ENCODE results near the gene GTF3C4.
"Not testable (repeated sequence)": the region's sequence is repeated elsewhere in the genome, so short reads cannot be mapped to it uniquely, and the experiment has no call there.

The GTF3C4 gene

DNA sequence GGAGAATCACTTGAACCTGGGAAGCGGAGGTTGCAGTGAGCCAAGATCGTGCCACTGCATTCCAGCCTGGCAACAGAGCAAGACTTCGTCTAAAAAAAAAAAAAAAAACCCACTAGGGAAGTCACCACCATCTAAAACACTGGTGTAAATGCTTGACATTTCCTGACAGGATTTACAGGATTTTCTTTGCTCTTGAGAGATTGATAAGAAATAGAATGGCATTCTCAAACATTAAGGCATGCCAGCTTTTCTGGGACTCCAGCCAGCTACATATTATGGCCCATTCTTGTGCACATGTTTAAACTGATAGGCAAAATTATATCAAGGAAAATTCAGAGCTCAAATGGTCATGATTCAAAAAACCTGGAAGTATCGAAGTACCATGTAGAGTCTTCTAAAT lies 28.7 kb downstream of the GTF3C4 start:
- Histone ChIP-seq H3K36me3 (ENCODE audit: insufficient read depth, low read length) (no peaks in the 10 kb centered on the region), H3K9ac (ENCODE audit: low read depth, low read length) (no peak overlapping the region), H3K4me1 (ENCODE audit: insufficient read depth, low read length) (no peaks in the 10 kb centered on the region), H3K9me3 (ENCODE audit: control insufficient read depth, insufficient read depth, low read length) (peaks cover 9% of the 10 kb centered on the region; the same call in 1 of the 2 replicates)

DNA sequence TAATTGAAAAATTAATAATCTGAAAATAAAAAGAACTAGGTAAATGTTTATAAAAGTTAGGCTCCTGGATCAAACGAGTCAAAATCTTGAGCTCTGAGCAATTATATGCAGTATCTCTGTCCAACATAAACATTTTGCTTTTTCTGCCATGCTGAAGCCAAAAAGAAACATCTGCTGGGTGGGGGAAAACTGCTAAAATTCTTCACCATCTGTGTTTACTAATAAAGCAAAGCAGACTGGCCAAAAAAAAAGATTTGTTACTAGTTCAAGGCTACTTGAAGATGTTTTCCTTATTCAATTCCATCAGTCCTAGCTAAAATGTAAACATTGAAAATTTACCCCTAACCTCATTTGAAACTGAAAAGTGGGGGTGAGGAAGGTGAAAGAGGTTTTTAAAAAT lies 29.7 kb downstream of the GTF3C4 start:
- peaks cover 9% of the 10 kb centered on the region; the same call in 1 of the 2 replicates for H3K9me3 ChIP-seq (ENCODE audit: control insufficient read depth, insufficient read depth, low read length)
- H3K9ac ChIP-seq (ENCODE audit: low read depth, low read length) = no peak overlapping the region
- H3K36me3 ChIP-seq (ENCODE audit: insufficient read depth, low read length) = no peaks in the 10 kb centered on the region
- H3K4me1 ChIP-seq (ENCODE audit: insufficient read depth, low read length) = no peaks in the 10 kb centered on the region

DNA sequence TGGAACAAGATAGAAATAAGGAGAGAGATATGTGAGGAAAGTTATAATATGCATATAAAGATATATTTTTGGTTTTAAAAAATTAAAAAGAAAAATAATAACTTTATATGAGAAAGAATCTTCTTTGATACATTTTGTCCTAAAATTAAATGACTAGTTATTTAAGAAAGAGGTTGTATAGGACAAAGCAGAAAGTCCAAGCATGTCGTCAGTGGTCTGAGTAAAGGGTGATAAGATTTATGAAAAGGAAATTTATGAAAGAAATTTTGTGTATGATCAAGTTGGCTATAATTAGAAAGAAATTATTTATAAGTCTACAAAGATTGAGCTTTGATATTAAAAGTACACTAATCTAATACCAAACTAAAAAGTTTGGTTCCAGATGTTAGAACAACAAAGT lies 32.0 kb downstream of the GTF3C4 start:
- peaks cover 2% of the 10 kb centered on the region; the same call in 1 of the 2 replicates for H3K9me3 ChIP-seq (ENCODE audit: control insufficient read depth, insufficient read depth, low read length)

DNA sequence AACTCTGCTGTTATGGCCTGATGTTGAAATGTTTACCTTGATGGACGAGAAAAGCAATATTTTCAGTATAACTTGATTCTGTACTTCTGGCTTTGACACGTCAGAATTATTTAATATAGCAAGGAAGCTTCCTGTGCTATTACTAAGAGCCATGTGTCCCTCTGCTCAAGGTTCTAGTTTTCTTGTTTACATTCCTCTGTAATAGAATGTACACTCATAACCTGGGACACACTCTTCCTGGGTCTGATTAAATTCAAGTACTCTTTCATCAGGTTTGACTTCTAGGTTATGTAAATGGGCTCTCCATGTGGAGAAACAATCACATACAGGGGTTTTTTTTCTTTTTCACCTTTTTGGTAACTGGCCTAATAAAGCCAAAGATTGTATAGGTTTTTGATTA lies 33.1 kb downstream of the GTF3C4 start:
- peaks cover under 1% of the 10 kb centered on the region; the same call in 1 of the 2 replicates for H3K9me3 ChIP-seq (ENCODE audit: control insufficient read depth, insufficient read depth, low read length)
- no peaks in the 10 kb centered on the region for H3K36me3 ChIP-seq (ENCODE audit: insufficient read depth, low read length)
- no peaks in the 10 kb centered on the region for H3K4me1 ChIP-seq (ENCODE audit: insufficient read depth, low read length)
- H3K9ac ChIP-seq (ENCODE audit: low read depth, low read length) = no peak overlapping the region

More for the DNA sequence above, 32.0 kb downstream of the GTF3C4 start:
- Histone ChIP-seq H3K9ac (ENCODE audit: low read depth, low read length) (no peak overlapping the region), H3K36me3 (ENCODE audit: insufficient read depth, low read length) (no peaks in the 10 kb centered on the region), H3K4me1 (ENCODE audit: insufficient read depth, low read length) (no peaks in the 10 kb centered on the region)

DNA sequence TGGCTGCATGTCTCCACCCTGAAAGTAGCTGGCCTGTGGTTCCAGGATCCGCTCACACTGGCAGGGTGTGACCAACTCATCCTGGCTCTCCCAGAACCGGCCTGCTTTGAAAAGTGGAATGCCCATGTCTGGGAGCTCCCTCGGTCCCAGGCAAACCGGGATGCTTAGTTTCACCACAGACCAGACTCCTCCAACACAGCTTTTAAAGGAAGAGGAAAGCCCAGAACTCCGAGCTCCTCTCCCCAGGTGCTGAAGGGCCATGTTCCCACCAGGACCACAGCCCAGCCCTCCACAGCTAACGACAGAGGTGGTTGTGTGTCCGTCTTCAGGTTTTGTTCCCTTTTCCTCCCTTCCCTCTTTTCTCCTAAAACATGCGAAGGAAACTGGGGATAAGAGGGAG lies 38.0 kb downstream of the GTF3C4 start:
- Histone ChIP-seq H3K9ac (ENCODE audit: low read depth, low read length) (no peak overlapping the region), H3K36me3 (ENCODE audit: insufficient read depth, low read length) (no peaks in the 10 kb centered on the region), H3K9me3 (ENCODE audit: control insufficient read depth, insufficient read depth, low read length) (no peaks in the 10 kb centered on the region), H3K4me1 (ENCODE audit: insufficient read depth, low read length) (no peaks in the 10 kb centered on the region)

DNA sequence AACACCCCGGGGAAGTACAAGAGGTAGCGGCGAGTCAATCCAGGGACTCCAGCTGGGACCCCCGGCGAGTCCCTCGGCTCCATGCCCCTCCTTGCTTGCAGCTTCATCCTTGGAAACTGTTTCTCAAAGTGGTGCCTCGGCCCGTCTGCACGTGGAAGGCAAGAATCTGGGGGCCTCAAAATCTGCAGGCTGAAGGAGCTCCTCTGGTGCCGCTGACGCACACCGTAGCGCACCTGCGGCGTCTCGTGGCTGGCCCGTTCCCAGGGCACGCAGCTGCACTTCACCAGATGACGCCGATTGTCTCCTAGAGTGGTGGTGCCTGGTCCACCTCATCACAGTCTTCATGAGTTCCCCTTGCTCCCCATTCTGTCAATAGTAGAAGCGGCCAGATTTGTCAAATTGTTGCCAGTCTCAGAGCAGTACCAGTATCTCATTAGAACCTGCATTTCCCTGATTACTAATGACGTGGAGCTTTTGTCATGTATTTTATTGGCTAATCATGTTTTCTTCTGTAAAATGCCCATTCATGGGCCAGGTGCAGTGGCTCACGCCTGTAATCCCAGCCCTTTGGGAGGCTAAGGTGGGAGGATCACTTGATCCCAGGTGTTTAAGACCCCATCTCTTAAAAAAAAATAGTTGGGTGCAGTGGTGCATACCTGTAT lies 38.6 kb downstream of the GTF3C4 start:
- Histone ChIP-seq H3K36me3 (ENCODE audit: insufficient read depth, low read length) (no peaks in the 10 kb centered on the region), H3K4me1 (ENCODE audit: insufficient read depth, low read length) (no peaks in the 10 kb centered on the region), H3K9ac (ENCODE audit: low read depth, low read length) (no peak overlapping the region), H3K9me3 (ENCODE audit: control insufficient read depth, insufficient read depth, low read length) (no peaks in the 10 kb centered on the region)

DNA sequence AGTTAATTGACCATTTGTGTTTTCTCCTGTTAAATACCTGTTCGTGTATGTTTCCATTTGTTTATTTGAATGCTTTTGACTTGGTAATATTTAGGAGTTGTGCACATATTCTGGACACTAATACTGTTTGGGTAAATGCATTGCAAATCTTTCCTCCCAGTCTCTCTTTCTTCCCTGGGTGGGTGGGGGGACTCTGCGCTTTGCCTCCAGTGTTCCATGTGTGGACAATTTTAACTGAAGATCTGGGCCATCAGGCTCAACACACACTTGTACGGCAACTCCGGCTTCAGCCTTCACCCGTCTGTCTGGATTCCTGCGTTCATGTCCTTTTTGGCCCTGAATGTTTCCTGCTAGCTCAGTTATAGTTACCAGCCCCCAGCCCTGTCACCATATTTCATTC lies 40.1 kb downstream of the GTF3C4 start:
- Histone ChIP-seq H3K9ac (ENCODE audit: low read depth, low read length) (no peak overlapping the region), H3K36me3 (ENCODE audit: insufficient read depth, low read length) (no peaks in the 10 kb centered on the region), H3K9me3 (ENCODE audit: control insufficient read depth, insufficient read depth, low read length) (no peaks in the 10 kb centered on the region), H3K4me1 (ENCODE audit: insufficient read depth, low read length) (no peaks in the 10 kb centered on the region)

DNA sequence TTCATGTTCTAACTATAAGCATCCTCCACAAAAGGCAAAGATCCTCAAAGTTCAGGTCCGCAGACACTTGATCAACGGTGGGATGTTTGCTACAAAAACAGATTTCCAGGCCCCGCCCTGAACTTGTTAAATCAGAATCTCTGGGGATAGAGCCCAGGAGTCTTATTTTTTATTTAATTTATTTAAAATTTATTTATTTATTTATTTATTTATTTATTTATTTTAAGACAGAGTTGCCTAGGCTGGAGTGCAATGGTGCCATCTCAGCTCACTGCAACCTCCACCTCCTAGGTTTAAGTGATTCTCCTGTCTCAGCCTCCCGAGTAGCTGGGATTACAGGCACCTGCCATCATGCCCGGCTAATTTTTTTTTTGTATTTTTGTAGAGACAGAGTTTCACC lies 40.9 kb downstream of the GTF3C4 start:
- not testable (repeated sequence) for H3K36me3 ChIP-seq (ENCODE audit: insufficient read depth, low read length); H3K4me1 ChIP-seq (ENCODE audit: insufficient read depth, low read length); H3K9me3 ChIP-seq (ENCODE audit: control insufficient read depth, insufficient read depth, low read length); H3K9ac ChIP-seq (ENCODE audit: low read depth, low read length)

DNA sequence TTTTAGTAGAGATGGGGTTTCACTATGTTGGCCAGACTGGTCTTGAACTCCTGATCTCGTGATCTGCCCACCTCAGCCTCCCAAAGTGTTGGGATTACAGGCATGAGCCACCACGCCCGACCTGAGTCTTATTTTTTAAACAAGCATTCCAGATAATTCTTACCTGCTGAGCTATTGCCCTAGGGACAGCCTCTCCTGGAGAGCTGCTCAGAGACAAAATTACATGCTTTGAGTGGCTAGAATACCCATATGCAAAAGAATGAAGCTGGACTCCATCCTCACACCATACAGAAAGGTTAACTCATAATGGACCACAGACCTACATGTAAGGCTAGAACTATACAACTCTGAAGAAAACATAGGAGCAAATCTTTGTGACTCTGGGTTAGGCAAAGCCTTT lies 41.6 kb downstream of the GTF3C4 start:
- Histone ChIP-seq H3K9me3 (ENCODE audit: control insufficient read depth, insufficient read depth, low read length) (no peaks in the 10 kb centered on the region), H3K36me3 (ENCODE audit: insufficient read depth, low read length) (no peaks in the 10 kb centered on the region), H3K4me1 (ENCODE audit: insufficient read depth, low read length) (no peaks in the 10 kb centered on the region), H3K9ac (ENCODE audit: low read depth, low read length) (no peak overlapping the region)

DNA sequence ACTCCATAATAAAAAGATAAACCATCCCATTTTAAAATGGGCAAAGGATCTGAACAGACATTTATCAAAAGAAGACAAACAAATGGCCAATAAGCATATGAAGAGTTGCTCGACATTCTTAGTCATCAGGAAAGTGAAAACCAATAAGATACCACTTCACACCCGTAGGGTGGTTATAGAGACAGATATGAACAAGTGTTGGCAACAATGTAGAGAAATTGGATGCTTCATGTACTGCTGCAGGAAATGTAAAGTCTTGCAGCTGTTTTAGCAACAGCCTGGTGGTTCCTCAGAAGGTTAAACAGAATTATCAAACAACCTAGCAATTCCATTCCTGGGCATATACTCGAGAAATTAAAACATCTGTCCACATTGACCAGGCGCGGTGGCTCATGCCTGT lies 42.5 kb downstream of the GTF3C4 start:
- no peaks in the 10 kb centered on the region for H3K4me1 ChIP-seq (ENCODE audit: insufficient read depth, low read length)
- H3K9me3 ChIP-seq (ENCODE audit: control insufficient read depth, insufficient read depth, low read length) = no peaks in the 10 kb centered on the region
- H3K36me3 ChIP-seq (ENCODE audit: insufficient read depth, low read length) = no peaks in the 10 kb centered on the region
- H3K9ac ChIP-seq (ENCODE audit: low read depth, low read length) = no peak overlapping the region

DNA sequence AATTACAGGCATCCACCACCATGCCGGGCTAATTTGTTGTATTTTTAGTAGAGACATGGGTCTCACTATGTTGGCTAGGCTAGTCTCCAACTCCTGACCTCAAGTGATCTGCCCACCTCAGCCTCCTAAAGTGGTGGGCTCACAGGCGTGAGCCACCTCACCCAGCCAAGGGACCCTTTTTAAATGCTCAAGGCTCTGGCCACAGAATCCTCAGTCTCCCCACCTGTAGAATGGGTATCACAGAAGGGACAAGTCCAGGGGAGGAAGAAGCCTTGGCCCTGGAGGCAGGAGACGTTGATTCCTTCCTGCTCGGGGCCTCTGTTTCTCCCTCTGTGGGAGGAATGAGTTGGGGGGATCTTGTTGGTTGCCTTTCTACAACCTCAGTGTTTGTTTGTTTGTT lies 45.7 kb downstream of the GTF3C4 start:
- H3K4me1 ChIP-seq (ENCODE audit: insufficient read depth, low read length) = no peaks in the 10 kb centered on the region
- no peaks in the 10 kb centered on the region for H3K36me3 ChIP-seq (ENCODE audit: insufficient read depth, low read length)
- H3K9ac ChIP-seq (ENCODE audit: low read depth, low read length) = no peak overlapping the region
- no peaks in the 10 kb centered on the region for H3K9me3 ChIP-seq (ENCODE audit: control insufficient read depth, insufficient read depth, low read length)

DNA sequence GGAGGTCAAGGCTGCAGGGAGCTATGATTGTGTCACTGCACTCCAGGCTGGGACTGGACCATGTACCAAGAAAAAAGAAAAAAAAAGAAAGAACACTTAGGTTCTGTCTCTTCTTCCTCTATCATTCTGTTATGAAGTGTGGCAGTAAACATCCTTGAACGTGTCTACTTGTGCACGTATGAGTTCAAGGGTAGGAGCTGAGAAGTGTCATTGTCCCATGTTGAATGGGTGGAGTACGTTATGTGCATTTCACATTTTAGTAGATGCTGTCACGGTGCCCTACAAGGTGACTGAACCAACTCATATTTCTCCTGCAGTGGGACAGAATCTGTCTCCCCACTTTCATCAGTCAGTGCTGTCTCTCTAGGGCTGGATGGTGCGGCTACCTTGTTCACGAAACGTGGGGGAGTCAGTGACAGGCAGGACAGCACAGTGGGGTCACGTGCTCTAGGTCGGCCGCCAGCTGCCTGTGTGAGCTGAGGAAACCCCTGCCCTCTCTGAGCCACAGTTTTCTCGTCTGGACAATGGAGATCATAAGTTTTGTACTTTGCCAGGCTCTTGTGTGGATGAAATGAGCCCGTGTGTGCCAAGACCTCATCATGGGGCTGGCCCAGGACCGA lies 47.2 kb downstream of the GTF3C4 start:
- Histone ChIP-seq H3K36me3 (ENCODE audit: insufficient read depth, low read length) (no peaks in the 10 kb centered on the region), H3K9ac (ENCODE audit: low read depth, low read length) (no peak overlapping the region), H3K9me3 (ENCODE audit: control insufficient read depth, insufficient read depth, low read length) (no peaks in the 10 kb centered on the region), H3K4me1 (ENCODE audit: insufficient read depth, low read length) (no peaks in the 10 kb centered on the region)

DNA sequence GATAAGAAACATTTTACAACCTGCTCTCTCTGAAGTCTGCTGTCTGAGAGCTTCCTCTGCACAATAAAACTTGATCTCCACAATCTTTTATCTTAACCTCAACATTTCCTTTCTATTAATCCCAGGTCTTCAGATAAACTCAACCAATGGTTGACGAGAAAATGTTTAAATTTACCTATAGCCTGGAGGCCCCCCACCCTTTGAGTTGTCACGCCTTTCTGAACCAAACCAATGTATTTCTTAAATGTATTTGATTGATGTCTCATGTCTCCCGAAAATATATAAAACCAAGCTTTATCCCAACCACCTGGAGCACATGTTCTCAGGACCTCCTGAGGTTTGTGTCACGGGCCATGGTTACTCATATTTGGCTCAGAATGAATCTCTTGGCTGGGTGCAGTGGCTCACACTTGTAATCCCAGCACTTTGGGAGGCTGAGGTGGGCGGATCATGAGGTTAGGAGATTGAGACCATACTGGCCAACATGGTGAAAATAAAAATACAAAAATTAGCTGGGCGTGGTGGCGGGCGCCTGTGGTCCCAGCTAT lies 48.2 kb downstream of the GTF3C4 start:
- H3K9ac ChIP-seq (ENCODE audit: low read depth, low read length); H3K4me1 ChIP-seq (ENCODE audit: insufficient read depth, low read length); H3K36me3 ChIP-seq (ENCODE audit: insufficient read depth, low read length); H3K9me3 ChIP-seq (ENCODE audit: control insufficient read depth, insufficient read depth, low read length): not testable (repeated sequence)

DNA sequence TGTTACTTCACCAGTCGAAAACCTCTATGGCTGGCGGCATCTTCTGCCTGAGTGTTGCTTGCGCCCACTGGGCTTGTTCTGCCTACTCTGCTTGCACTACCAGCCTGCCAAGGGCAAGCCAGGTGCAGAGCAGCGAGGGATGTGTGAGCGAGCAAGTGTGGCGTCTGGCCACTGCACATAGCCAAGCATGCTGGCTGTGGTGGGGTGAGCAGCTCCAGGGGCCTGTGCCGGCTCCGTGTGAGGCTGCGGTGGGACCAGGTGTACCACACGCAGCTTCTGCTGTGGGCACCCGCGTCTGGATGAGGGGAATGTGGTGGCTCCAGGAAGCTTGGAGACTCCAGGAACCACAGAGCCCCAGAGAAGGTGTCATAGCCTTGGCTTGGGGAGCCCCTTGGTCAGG lies 51.4 kb downstream of the GTF3C4 start:
- H3K4me1 ChIP-seq (ENCODE audit: insufficient read depth, low read length) = no peaks in the 10 kb centered on the region
- no peaks in the 10 kb centered on the region for H3K36me3 ChIP-seq (ENCODE audit: insufficient read depth, low read length)
- no peak overlapping the region for H3K9ac ChIP-seq (ENCODE audit: low read depth, low read length)
- no peaks in the 10 kb centered on the region for H3K9me3 ChIP-seq (ENCODE audit: control insufficient read depth, insufficient read depth, low read length)

DNA sequence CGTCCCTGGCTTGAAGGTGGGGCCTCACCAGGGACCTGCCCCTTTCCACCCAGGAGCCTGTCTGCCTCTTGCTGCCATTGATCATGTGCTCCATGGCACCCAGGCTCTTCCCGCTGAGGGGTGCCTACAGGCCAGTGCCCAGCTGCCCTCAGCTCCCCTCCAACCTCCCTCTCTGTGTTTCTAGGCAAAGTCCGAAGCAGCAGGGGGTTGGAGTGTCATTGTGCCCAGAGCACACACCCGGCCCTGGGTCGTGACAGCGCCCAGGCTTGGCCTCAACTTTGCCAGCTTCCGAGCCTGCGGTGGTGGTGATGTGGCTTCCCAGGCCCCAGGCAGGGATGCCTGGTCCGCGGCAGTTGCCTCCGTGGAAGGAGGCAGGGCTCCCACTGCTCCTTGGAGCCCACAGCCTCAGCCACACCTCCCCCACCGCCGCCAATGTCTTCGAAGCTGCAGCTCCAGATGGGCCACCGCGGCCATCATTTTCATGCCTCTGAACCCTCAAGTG lies 52.4 kb downstream of the GTF3C4 start:
- H3K36me3 ChIP-seq (ENCODE audit: insufficient read depth, low read length) = no peaks in the 10 kb centered on the region
- H3K9ac ChIP-seq (ENCODE audit: low read depth, low read length) = no peak overlapping the region
- H3K9me3 ChIP-seq (ENCODE audit: control insufficient read depth, insufficient read depth, low read length) = no peaks in the 10 kb centered on the region

More for the DNA sequence above, 52.4 kb downstream of the GTF3C4 start:
- no peaks in the 10 kb centered on the region for H3K4me1 ChIP-seq (ENCODE audit: insufficient read depth, low read length)

Data from ES-I3 (cell line).